GM08714 (cell line): ENCODE results near the gene MRPL50.

Source experiments
- H3K4me3 ChIP-seq: fragments of 200-500 bp; sonication (Bioruptor generic); 2 replicates; pipeline ENCODE4 v1.5.1; 2014; ENCODE audit warnings: mild to moderate bottlenecking, low read length, inconsistent platforms
- ZNF274 ChIP-seq: IDR thresholded peaks from 2 replicates; pipeline ENCODE4 v1.6.1; 2012; ENCODE audit warnings: mild to moderate bottlenecking, low read depth, low read length

MRPL50 gene

DNA sequence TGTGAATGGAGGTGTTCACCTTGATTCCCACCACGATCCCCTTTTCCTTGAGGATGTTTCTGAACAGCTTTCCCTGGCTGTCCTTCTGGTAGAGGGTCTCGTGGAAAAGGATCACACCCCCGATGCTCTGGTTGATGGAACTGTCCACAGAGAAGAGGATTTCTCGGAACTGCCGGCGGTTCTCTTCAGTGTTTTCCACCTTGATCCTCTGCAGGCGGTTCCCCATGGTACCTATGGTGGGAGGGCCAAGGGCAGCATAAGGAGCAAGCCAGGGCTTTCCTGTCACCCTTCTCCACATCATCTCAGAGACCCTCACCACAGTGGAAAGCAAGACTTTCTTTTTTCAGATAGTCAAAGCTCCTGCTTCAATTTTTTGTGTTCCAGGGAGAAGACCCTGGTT lies 31.3 kb upstream of the MRPL50 start:
- no peak for TF ChIP-seq ZNF274
- no peak overlapping the region for H3K4me3 ChIP-seq

DNA sequence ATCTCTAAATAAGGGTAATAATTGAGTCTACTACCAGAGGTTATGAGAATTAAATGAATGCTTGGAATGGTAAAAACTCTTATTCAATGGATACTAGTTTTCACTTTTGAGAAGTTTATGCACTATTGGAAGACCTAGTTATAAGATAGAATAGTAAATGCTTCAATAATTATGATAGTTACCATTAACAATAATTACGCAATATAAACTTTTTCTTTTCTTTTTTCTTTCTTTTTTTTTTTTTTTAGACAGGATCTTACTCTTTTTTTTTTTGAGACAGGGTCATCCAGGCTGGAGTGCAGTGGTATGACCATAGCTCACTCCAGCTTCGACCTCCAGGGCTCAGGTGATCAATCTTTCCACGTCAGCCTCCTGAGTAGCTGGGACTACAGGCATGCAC lies 30.5 kb upstream of the MRPL50 start:
- no peak for TF ChIP-seq ZNF274
- H3K4me3 ChIP-seq = no peak overlapping the region

DNA sequence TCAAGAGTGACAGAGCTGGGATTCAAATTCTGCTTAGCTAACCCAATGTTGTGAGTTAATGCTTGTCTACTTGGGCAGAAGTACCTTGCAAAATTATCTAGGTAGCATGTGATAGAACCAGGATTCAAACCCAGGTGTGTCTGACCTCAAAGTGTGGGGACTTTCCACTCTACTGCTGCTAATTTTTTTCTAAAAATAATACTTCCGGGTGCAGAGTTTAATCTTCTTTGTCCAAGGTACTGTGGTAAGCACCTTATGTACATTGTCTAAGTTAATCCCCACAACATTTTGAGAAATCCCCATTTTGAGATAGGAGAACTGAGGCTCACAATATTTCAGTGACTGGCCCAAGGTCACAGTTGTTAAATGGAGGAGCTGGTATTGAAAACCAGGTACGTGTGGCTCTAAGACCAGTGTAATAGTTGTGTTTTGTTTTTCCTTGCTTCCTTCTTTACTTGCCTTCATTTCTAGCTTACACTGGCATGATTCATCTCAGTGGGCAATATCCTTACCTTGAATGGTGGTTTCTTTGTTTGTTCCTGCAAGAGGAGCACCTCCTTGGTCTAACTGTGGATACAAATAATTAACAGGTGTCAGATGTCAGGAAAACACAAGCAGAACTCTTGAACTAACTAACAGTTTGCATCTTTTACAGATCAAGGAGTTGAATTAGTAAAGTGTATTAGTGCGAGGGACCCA lies 29.7 kb upstream of the MRPL50 start:
- H3K4me3 ChIP-seq = no peak overlapping the region
- TF ChIP-seq ZNF274 = no peak

DNA sequence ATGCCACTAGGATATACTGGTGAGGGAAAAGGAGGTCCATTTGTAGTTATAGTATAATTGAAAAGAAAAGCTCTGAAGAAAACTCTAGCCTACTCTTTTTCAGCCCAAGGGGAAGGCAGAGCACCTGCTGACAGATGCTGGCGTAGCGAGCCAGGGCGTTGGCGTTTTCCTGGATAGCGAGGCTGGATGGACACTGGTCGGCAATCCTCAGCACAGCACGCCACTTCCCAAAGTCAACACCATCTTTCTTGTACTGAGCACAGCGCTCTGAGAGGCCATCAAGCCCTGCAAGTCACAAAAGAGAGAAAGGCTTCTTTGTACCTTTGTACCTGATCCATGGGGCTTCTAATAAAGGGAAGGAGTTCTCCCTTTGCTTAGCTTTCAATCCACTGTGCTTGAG lies 28.9 kb upstream of the MRPL50 start:
- no peak for TF ChIP-seq ZNF274

DNA sequence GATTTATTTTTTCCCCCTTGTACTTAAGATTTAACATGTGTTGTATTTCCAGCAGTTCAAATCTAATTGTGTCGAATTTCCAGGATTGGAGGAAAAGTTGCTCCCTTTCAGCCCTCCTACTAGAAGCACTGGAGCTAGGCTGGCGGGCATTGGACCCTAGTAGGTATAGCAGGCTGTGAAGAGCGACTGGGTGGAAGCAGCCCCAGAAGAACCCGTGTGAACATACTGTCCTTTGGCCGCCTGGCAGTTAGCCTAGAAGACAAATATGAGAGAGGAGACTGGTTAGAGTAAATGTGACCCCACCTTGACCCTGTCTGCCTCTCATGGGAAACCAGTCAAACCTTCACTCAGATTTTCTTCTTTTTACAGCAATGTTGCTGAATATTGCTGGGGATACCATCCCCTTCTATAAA lies 23.2 kb upstream of the MRPL50 start:
- TF ChIP-seq ZNF274 = no peak
- H3K4me3 ChIP-seq = no peak overlapping the region

More for the DNA sequence above, 28.9 kb upstream of the MRPL50 start:
- H3K4me3 ChIP-seq = no peak overlapping the region

DNA sequence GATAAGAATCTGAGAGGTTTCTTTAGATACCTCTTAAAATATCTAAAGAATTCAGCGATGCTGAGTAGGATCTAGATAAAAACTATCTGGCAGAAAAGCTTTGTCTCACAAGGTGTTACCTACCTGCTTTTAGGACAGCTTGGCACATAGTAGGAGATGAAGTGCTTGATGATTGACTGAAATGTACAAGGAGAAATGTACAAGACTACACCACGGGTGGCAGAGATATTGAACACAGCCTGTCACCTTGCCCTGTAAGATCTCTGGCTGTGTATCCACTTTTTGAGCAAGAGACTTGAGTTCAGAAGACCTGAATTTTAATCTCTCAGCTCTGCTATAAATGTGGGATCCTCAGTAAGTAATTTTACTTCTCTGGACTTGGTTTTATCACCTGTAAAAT lies 21.4 kb upstream of the MRPL50 start:
- no peak for TF ChIP-seq ZNF274
- no peak overlapping the region for H3K4me3 ChIP-seq

DNA sequence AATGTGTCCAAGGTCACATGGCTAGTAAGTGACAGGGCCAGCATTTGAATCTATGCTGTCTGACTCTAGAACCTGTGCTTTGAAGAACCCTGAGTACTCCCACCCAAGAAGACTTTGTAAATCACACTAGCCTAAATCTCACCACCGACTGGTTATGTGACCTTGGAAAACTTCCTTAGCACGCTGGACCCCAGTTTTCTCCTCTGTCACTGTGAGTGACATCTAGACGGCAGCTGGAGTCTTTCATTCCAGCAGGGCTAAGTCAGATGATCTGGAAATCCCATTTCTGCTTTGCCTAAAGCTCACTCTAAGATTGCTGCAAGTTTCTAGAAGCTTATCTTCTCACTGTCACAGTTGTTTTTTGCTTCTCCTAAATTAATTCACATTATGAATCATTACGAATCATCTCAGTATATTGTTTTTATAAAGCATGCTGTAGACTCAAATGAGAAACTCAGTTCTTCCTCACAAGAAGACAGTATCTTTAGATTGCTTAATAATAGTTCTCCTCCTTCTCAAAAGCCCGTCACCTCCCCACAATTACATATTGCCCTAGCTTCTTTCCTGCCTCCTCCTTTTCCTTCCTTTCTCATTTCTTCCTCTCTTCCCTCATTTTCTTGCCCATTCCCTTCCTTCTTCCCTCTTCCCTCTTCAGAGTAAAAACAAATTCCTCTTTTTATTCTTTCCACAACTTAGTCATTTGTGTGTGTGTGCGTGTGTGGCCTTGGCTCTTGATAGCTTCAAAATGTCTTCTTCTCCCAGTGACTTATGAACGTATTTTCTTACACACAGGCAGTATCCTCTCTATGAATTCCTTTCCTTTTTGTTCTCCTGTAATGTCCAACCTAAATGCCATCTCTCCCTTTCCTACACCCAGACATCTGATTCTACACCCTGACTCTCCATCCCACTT lies 20.4 kb upstream of the MRPL50 start:
- no peak overlapping the region for H3K4me3 ChIP-seq
- TF ChIP-seq ZNF274 = no peak

DNA sequence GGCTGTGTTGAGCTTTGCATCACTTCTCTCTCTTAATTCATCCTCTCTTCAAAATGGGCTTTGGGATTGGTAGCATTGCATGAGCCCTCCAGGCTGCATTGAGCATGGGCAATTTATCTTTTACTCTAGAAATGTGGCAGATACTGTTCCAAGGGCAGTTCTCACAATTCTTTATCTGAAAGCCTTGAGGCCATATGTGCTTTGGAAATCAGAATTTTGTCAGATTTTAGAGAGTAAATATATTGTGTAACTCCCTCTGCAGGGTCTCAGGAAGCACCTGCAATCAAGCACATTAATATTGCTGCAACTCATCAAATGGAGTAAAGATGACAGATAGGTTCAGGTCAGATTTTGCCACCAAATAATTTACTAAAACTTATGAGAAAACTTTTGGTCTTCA lies 19.6 kb upstream of the MRPL50 start:
- H3K4me3 ChIP-seq = no peak overlapping the region
- TF ChIP-seq ZNF274 = no peak

DNA sequence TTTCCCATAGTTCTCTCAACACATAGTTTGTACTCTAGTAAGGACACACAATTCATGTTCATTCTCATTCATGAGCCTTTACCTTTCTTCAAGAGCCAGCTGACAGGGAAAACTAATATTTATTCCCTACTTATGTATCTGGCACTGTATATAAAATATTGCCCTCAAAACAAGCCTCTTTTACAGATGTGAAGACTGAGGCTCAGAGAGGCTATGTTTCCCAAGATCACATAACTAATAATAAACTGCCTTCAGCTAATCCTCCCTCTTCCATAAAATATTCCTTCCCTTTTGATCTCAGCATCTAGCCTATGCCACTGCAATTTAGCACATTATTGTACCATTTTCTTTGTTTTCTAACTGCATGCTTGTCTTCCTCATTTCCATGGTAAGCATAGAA lies 19.0 kb upstream of the MRPL50 start:
- H3K4me3 ChIP-seq = no peak overlapping the region
- no peak for TF ChIP-seq ZNF274

DNA sequence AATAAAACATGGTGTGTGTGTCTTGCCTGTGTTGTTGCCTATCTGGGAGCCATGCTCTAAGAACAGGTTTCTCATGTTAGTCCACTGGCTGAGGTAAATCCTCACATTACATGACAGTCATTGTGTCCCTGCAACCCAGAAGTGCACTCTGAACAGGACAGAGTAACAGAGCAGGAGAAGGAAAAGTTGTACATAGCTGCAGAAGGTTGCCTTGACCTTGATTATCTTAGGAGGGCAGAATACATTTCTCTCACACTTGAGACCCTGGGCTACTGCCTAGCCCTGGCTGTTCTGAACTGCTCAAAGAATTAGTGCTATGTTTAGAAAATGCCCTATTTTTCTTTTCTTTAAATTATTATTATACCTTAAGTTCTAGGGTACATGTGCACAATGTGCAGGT lies 17.2 kb upstream of the MRPL50 start:
- no peak for TF ChIP-seq ZNF274
- H3K4me3 ChIP-seq = no peak overlapping the region

DNA sequence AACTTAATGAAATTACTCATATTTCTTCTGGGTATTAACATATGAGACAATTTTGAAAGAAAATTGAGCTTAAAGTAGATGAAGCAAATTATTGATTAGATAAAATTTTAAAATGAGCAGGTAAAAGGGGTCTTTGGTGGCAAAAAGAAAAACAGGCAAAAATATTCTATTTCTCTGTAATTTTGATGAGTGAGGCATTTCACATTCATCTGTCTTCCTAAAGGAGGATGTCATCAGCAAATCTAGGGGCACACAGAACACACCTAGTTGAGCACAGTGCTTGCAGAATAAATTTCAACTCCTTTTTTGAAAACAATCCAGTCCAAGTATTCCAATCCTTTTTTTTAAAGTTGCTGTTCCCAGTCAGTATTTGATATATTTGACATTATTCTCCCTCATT lies 16.4 kb upstream of the MRPL50 start:
- no peak for TF ChIP-seq ZNF274
- no peak overlapping the region for H3K4me3 ChIP-seq

DNA sequence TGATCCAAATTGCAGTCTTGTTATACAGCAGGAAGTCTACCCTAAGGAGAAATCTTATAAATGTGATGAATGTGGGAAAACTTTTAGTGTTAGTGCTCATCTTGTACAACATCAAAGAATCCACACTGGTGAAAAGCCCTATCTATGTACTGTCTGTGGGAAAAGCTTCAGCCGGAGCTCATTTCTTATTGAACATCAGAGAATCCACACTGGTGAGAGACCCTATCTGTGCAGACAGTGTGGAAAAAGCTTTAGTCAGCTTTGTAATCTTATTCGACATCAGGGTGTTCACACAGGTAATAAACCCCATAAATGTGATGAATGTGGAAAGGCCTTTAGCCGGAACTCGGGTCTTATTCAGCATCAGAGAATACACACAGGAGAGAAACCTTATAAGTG lies 10.7 kb upstream of the MRPL50 start:
- no peak overlapping the region for H3K4me3 ChIP-seq
- TF ChIP-seq ZNF274 = no peak

DNA sequence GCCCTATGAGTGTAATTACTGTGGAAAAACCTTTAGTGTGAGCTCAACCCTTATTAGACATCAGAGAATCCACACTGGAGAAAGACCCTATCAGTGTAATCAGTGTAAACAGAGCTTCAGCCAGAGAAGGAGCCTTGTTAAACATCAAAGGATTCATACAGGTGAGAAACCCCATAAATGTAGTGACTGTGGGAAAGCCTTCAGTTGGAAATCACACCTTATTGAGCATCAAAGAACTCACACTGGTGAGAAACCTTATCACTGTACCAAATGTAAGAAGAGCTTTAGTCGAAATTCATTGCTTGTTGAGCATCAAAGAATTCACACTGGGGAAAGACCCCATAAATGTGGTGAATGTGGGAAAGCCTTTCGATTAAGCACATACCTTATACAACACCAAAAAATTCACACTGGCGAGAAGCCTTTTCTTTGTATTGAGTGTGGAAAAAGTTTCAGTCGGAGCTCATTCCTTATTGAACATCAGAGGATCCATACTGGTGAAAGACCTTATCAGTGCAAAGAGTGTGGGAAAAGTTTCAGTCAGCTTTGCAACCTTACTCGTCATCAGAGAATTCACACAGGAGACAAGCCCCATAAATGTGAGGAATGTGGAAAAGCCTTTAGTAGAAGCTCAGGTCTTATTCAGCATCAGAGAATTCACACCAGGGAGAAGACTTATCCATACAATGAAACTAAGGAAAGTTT lies 10.1 kb upstream of the MRPL50 start:
- TF ChIP-seq ZNF274 = peak; percentile 55
- no peak overlapping the region for H3K4me3 ChIP-seq

DNA sequence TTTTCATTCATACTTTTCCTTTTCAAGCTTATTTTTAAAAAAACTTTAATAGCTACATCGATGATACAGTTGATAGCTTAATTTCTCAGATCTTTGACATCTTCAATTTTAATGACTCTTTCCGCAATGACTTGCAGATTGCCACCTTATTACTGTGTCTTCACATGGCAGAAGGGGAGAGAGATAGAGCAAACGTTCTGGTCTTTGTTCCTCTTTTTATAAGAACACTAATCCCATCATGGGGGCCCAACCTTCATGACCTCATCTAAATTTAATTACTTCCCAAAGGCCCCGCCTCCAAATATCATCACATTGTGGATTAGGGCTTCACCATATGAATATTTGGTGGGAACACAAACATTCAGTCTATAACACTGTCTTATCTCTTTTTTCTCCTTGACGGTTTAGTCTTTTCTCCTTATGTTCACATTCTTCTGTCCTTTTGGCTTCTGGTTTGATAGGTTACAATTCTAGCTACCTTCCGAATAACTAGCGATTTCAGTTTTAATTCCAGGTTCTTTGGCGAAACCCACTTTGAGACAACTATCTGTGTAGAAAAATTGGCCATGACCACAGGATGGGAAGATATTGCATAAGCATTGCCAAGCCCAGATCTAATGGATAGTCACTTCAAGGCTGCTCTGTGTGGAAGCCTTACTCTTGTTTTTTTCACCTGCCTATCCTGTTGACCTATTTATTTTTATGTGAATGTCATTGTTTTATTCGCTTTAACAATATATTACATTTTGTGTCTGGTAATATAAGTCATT lies 5.3 kb upstream of the MRPL50 start:
- no peak overlapping the region for H3K4me3 ChIP-seq
- no peak for TF ChIP-seq ZNF274

DNA sequence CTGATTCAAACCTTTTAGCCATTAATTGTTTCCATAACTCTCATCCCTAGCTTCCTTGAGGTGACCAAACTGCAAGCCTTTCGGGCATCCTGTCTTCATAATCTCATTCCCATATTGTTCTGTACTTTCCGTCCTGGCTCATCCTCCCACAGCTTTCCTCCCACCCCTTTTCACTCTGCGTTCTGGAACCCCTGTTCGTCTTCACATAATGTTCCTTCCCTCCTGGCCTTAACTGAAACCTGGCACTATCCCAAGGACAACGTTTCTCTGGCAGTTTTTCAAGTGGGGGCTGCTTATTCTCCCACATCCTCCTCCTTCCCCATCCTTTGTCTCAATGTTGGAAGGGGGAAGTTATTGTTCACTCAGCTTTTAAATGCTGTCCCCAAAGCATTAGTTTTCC lies 1.7 kb upstream of the MRPL50 start:
- H3K4me3 ChIP-seq = peak overlapping the region; percentile 38; the same call in 1 of the 2 replicates
- no peak for TF ChIP-seq ZNF274
